DND-41 (cell line): ENCODE data around the gene ARHGAP30.

Experiments used
- ATAC-seq: fragments of 200-7000 bp; cut with Tn5 transposase; 3 replicates; pipeline ENCODE4 v1.9.1; 2021; ENCODE audit warnings: low read depth; ENCODE audit not compliant: insufficient read depth
- DNase-seq: peaks from one replicate; pipeline ENCODE4 v3.0.0-alpha.2; 2020
- H2AFZ ChIP-seq: 2 replicates; pipeline ENCODE4 v1.6.0; 2012; ENCODE audit warnings: low read depth, low read length
- H3K27ac ChIP-seq: 2 replicates; pipeline ENCODE4 v1.5.1; 2012; ENCODE audit warnings: low read length, inconsistent platforms
- H3K27me3 ChIP-seq: fragments of 200-600 bp; sonication (generic); 2 replicates; pipeline ENCODE4 v1.6.0; 2012; ENCODE audit warnings: low read length, mild to moderate bottlenecking, inconsistent platforms; ENCODE audit not compliant: insufficient read depth, poor library complexity
- H3K36me3 ChIP-seq: 2 replicates; pipeline ENCODE4 v1.5.1; 2012; ENCODE audit warnings: low read length, inconsistent platforms; ENCODE audit not compliant: insufficient read depth
- H3K4me1 ChIP-seq: 2 replicates; pipeline ENCODE4 v1.5.1; 2012; ENCODE audit warnings: mild to moderate bottlenecking, low read length; ENCODE audit not compliant: insufficient read depth
- H3K4me2 ChIP-seq: 2 replicates; pipeline ENCODE4 v1.6.0; 2012; ENCODE audit warnings: mild to moderate bottlenecking, moderate library complexity, low read length, inconsistent platforms; ENCODE audit not compliant: insufficient read depth
- H3K4me3 ChIP-seq, 2 experiments: fragments of 200-600 bp in 1 of 2; shearing (Covaris generic) in 1 of 2; 2 replicates each; pipeline ENCODE4 v1.5.1; 2012 to 2016; ENCODE audit warnings: inconsistent platforms in 2 of 2, low read length in 2 of 2, mild to moderate bottlenecking in 2 of 2, low read depth in 1 of 2, moderate library complexity in 1 of 2
- H3K79me2 ChIP-seq: 2 replicates; pipeline ENCODE4 v1.6.0; 2012; ENCODE audit warnings: low read length, inconsistent platforms; ENCODE audit not compliant: insufficient read depth
- H3K9ac ChIP-seq: 2 replicates; pipeline ENCODE4 v1.6.0; 2012; ENCODE audit warnings: low read depth, mild to moderate bottlenecking, inconsistent platforms, low read length, moderate library complexity
- H3K9me3 ChIP-seq: 2 replicates; pipeline ENCODE4 v1.5.1; 2012; ENCODE audit warnings: low read length, moderate library complexity, mild to moderate bottlenecking, inconsistent platforms; ENCODE audit not compliant: insufficient read depth, severe bottlenecking
- H4K20me1 ChIP-seq: 2 replicates; pipeline ENCODE4 v1.6.0; 2012; ENCODE audit warnings: low read length; ENCODE audit not compliant: insufficient read depth
- CTCF ChIP-seq: IDR thresholded peaks from 2 replicates; pipeline ENCODE4 v1.5.1; 2012; ENCODE audit warnings: borderline replicate concordance, low read length, moderate library complexity, mild to moderate bottlenecking; ENCODE audit not compliant: poor library complexity, severe bottlenecking; ENCODE audit errors: extremely low read depth
- EZH2 ChIP-seq: IDR thresholded peaks from 3 replicates; pipeline ENCODE4 v1.6.1; 2012; ENCODE audit warnings: borderline replicate concordance, low read depth, mild to moderate bottlenecking, moderate library complexity, low read length, inconsistent platforms; ENCODE audit not compliant: severe bottlenecking

The ARHGAP30 gene

GRCh38 chr1:161111527-161111926 is 41.8 kb upstream of the ARHGAP30 start:
- Histone ChIP-seq H3K27me3 (no peaks in the 10 kb centered on the region), H3K79me2 (peaks cover 96% of the 10 kb centered on the region), H3K4me3 (no peak overlapping the region; a peak in 1 of 4 replicates), H2AFZ (no peak overlapping the region), H3K4me1 (peaks cover 34% of the 10 kb centered on the region), H3K9ac (no peak overlapping the region), H3K27ac (no peak overlapping the region), H4K20me1 (peaks cover 56% of the 10 kb centered on the region; the same call in 1 of the 2 replicates), H3K36me3 (peaks cover 47% of the 10 kb centered on the region), H3K9me3 (no peaks in the 10 kb centered on the region), H3K4me2 (no peak overlapping the region)
- no peak for TF ChIP-seq EZH2
- no peak for TF ChIP-seq CTCF
- ATAC-seq, result no peak
- DNase-seq, result no peak

GRCh38 chr1:161111117-161111516 is 41.4 kb upstream of the ARHGAP30 start:
- Histone ChIP-seq H3K4me2 (no peak overlapping the region), H3K9ac (no peak overlapping the region), H3K36me3 (peaks cover 50% of the 10 kb centered on the region), H3K27ac (no peak overlapping the region), H4K20me1 (peaks cover 56% of the 10 kb centered on the region; the same call in 1 of the 2 replicates), H3K9me3 (no peaks in the 10 kb centered on the region), H3K4me3 (no peak overlapping the region; a peak in 1 of 4 replicates), H3K4me1 (peaks cover 30% of the 10 kb centered on the region), H2AFZ (no peak overlapping the region), H3K27me3 (no peaks in the 10 kb centered on the region), H3K79me2 (peaks cover 96% of the 10 kb centered on the region)
- DNase-seq, result no peak
- no peak for ATAC-seq
- TF ChIP-seq CTCF (no peak), EZH2 (no peak)

GRCh38 chr1:161106431-161106830 is 36.7 kb upstream of the ARHGAP30 start:
- Histone ChIP-seq H3K79me2 (peaks cover 84% of the 10 kb centered on the region), H3K4me1 (no peaks in the 10 kb centered on the region), H4K20me1 (peaks cover 36% of the 10 kb centered on the region), H2AFZ (no peak overlapping the region), H3K9me3 (no peaks in the 10 kb centered on the region), H3K36me3 (peaks cover 46% of the 10 kb centered on the region), H3K4me3 (no peak overlapping the region), H3K4me2 (no peak overlapping the region), H3K27me3 (no peaks in the 10 kb centered on the region), H3K27ac (no peak overlapping the region), H3K9ac (no peak overlapping the region)
- DNase-seq (no peak), ATAC-seq (no peak)
- TF ChIP-seq EZH2, result no peak
- TF ChIP-seq CTCF, result no peak

GRCh38 chr1:161100556-161100955 is 30.9 kb upstream of the ARHGAP30 start:
- ATAC-seq (no peak), DNase-seq (no peak)
- Histone ChIP-seq H3K27ac (no peak overlapping the region), H3K4me2 (no peak overlapping the region), H3K4me3 (no peak overlapping the region), H3K27me3 (no peaks in the 10 kb centered on the region), H2AFZ (no peak overlapping the region), H3K9me3 (no peaks in the 10 kb centered on the region), H3K36me3 (peaks cover 36% of the 10 kb centered on the region), H4K20me1 (peaks cover 14% of the 10 kb centered on the region), H3K79me2 (peaks cover 30% of the 10 kb centered on the region), H3K9ac (no peak overlapping the region), H3K4me1 (peaks cover 24% of the 10 kb centered on the region)
- TF ChIP-seq EZH2 (no peak), CTCF (no peak)
